ENCODE results near the gene MYO9B. TPM values are rescaled to one million over a fixed set of nuclear protein-coding genes. Genes with fewer than 3 reads are reported as not detected.

MYO9B gene, protein sequence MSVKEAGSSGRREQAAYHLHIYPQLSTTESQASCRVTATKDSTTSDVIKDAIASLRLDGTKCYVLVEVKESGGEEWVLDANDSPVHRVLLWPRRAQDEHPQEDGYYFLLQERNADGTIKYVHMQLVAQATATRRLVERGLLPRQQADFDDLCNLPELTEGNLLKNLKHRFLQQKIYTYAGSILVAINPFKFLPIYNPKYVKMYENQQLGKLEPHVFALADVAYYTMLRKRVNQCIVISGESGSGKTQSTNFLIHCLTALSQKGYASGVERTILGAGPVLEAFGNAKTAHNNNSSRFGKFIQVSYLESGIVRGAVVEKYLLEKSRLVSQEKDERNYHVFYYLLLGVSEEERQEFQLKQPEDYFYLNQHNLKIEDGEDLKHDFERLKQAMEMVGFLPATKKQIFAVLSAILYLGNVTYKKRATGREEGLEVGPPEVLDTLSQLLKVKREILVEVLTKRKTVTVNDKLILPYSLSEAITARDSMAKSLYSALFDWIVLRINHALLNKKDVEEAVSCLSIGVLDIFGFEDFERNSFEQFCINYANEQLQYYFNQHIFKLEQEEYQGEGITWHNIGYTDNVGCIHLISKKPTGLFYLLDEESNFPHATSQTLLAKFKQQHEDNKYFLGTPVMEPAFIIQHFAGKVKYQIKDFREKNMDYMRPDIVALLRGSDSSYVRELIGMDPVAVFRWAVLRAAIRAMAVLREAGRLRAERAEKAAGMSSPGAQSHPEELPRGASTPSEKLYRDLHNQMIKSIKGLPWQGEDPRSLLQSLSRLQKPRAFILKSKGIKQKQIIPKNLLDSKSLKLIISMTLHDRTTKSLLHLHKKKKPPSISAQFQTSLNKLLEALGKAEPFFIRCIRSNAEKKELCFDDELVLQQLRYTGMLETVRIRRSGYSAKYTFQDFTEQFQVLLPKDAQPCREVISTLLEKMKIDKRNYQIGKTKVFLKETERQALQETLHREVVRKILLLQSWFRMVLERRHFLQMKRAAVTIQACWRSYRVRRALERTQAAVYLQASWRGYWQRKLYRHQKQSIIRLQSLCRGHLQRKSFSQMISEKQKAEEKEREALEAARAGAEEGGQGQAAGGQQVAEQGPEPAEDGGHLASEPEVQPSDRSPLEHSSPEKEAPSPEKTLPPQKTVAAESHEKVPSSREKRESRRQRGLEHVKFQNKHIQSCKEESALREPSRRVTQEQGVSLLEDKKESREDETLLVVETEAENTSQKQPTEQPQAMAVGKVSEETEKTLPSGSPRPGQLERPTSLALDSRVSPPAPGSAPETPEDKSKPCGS (N-terminal part only)
- polyA plus RNA-seq, result 10 to 100 TPM in 1 of 3 donors, 1 to 10 TPM in 2; 5.9 to 33.8 (median 6.0) TPM

DNA sequence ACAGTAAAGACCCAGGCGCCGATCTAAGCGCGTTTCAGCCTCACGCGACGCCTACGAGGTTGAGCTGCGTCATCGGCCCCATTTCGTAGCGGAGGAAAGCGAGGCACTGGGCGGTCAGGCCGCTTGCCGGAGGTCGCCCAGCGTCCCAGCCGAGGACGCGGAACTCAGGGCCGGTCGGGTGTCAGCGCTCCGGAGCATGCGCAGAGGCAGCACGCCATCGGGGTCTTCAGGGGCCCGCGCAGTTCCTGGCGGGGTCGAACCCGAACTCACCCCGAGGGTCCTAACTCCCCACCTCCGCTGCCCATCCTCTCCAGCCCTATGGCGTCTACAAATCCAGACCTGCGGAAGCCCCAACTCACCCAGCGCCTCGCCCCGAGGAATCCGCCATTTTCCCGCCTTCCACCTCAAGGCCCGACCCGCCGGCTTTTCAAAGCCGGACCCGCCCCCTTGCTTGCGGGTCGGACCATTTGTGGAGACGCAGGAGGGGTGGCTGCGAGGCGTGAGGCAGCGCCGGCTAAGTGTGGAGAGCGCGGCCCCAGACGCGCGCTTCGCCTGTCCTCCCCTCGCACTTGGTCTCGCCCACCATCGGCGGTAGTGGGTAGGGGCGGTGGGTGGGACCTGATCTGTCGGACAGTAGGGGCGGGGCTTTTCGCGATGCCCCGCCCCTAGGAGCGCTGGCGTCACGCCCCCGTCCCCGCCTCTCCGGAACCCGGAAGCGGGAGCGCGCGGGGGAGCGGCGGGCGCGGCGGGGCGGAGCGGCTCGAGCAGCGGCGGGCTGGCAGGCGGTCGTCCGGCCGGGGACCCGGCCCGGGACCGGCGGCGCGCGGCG, at the start of gene MYO9B, which contains the start of gene HAUS8:
Gene MYO9B, plus strand, starts transcription at position 743 of the 829 bp plus-strand sequence. CDS start 25,941 bp downstream, outside the sequence.
Gene HAUS8, minus strand, starts transcription at position 418 of the 829 bp plus-strand sequence. Its CDS starts 30 bp downstream, at position 388.
- Mint-ChIP-seq H3K9me3 (no peaks in the 10 kb centered on the region), H3K27me3 (ENCODE audit: low read depth in 3 of 3) (peaks cover 5 to 22% (median 18%) of the 10 kb centered on the region in 3 donors), H3K4me1 (peaks cover 56 to 65% of the 10 kb centered on the region in 2 donors), H3K4me3 (peak within 1 kb of the TSS; percentile 96 to 100 (median 99)), H3K36me3 (peaks cover 0 to 14% (median 4%) of the 10 kb centered on the region in 3 donors), H3K27ac (peak within 1 kb of the TSS; percentile 96 to 100 (median 99))
- DNase-seq, result peak; percentile 100

DNA sequence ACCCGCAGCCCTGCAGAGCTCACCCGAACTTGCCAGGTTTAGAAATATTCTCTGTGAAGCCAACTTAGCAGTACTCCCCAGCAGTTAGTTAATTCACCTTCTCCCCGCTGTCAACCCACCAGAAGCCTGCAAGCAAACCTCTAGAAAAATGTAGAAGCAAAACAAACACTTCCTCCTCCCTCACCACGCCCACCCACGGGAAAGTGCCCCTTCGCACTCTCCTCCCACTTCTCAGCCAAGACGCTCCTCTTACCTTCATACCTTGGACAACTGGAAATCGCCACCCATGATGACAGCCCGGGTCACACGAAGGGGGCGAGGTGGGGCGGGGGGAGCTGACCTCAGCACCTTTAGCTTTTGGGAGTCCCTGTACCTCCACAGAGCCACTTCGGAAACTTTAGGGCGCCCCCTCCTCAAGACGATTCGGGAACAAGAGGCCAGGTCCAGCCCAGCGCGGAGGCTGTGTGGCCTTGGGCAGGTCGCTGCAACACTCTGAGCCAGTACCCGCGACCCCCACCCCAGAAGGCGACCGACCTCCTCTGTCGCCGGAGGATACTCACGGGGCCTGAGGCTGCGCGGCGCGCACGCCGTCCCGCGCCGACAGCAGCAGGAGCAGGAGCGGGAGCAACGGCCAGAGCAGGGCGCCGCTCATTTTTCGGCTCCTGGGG, 49.5 kb upstream of the MYO9B start:
- Mint-ChIP-seq H3K4me3 (peak overlapping the region; percentile 1 to 52 (median 39)), H3K9me3 (peaks cover 6 to 27% (median 15%) of the 10 kb centered on the region in 6 donors), H3K27me3 (ENCODE audit: low read depth in 3 of 3) (peaks cover 13 to 31% (median 21%) of the 10 kb centered on the region in 3 donors), H3K27ac (no peak overlapping the region), H3K36me3 (peaks cover 4 to 14% (median 7%) of the 10 kb centered on the region in 3 donors), H3K4me1 (peaks cover 9 to 10% of the 10 kb centered on the region in 2 donors)
- DNase-seq, result no peak

DNA sequence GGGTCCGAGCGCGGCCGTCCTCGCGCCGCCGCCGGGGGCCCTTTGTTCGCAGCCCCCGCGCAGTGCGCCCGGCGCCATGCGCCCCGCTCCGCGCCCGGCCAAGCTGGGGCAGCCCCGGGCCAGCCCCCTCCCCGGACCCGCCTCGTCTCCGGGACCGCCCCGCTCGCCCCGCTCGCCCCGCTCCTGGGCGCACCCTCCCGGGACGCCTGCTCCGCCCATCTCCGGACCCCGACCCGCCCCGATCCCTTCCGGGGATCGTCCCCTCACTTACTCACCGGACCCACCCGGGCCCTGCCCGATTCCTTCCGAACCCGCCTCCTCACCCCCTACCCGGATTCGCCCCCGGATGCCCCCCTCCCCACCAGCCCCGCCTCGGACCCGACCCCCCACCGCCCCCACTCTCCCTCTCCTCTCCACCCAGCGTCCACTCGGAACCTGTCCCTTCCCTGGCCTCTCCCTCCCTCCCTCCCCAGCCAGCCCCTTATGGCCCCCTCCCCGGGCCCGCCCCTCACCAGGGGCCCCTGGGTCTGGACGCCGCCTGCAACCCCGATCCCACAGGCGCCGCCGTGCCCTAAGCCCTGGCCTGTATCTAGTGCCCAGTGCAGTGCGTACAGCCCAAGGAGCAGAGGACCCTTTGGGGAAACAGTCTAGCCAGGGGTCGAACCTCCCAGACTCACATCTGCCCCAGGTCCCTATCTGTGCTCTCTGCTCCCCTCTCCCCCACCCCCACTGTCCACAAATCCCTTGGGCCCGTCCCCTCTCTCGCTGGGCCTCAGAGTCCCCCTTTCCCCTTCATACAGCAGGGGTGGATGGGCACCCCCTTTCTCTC, 48.7 kb upstream of the MYO9B start, which contains the start of gene CPAMD8:
Gene CPAMD8, minus strand, starts transcription at position 105 of the 829 bp plus-strand sequence. CDS start 168 bp downstream, outside the sequence.
- Mint-ChIP-seq H3K27me3 (ENCODE audit: low read depth in 3 of 3) (peaks cover 13 to 31% (median 21%) of the 10 kb centered on the region in 3 donors), H3K4me3 (peak within 1 kb of the TSS; percentile 1 to 52 (median 39)), H3K4me1 (peaks cover 9 to 10% of the 10 kb centered on the region in 2 donors), H3K9me3 (peaks cover 6 to 27% (median 15%) of the 10 kb centered on the region in 6 donors), H3K36me3 (peaks cover 4 to 14% (median 7%) of the 10 kb centered on the region in 3 donors), H3K27ac (no peak within 1 kb of the TSS)
- DNase-seq, result no peak

DNA sequence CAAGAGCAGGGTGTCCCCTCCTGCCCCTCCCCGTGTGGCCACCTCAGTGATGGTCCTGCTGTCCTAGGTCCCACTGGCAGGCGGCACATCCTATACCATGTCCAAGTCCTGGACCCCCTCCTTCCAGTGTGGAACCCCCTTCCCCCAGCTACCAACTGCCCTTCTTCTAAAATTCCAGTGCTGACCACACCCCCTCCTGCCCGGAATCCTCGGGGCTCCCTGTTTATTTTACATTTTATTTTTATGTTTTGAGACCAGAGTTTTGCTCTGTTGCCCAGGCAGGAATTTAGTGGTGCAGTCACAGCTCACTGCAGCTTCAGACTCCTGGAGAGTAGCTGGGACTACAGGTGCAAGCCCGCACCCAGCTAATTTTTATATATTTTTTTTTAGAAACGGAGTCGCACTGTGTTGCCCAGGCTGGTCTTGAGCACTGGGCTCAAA, 48.0 kb upstream of the MYO9B start:
- Mint-ChIP-seq H3K4me3 (no peak overlapping the region), H3K9me3 (peaks cover 6 to 23% (median 15%) of the 10 kb centered on the region in 6 donors), H3K4me1 (peaks cover 9 to 10% of the 10 kb centered on the region in 2 donors), H3K36me3 (peaks cover 4 to 14% (median 7%) of the 10 kb centered on the region in 3 donors), H3K27me3 (ENCODE audit: low read depth in 3 of 3) (peaks cover 13 to 27% (median 21%) of the 10 kb centered on the region in 3 donors), H3K27ac (no peak overlapping the region)
- DNase-seq, result no peak

DNA sequence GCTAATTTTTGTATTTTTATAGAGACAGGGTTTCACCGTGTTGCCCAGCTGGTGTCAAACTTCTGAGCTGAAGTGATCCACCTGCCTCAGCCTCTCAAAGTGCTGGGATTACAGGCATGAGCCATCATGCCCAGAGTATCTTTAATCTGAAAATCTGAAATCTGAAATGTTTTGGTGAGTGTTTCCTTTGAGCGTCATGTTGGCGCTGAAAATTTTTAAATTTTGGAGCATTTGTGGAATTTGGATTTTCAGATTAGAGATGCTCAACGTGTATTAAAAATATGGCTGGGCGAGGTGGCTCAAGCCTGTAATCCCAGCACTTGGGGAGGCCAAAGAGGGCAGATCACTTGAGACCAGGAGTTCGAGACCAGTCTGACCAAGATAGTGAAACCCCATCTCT, 43.8 kb upstream of the MYO9B start:
- Mint-ChIP-seq H3K4me3 (no peak overlapping the region), H3K4me1 (peaks cover 0 to 2% of the 10 kb centered on the region in 2 donors), H3K27ac (no peak overlapping the region), H3K9me3 (no peaks in the 10 kb centered on the region), H3K36me3 (no peaks in the 10 kb centered on the region), H3K27me3 (ENCODE audit: low read depth in 3 of 3) (peaks cover 10 to 13% (median 13%) of the 10 kb centered on the region in 3 donors)
- no peak for DNase-seq

DNA sequence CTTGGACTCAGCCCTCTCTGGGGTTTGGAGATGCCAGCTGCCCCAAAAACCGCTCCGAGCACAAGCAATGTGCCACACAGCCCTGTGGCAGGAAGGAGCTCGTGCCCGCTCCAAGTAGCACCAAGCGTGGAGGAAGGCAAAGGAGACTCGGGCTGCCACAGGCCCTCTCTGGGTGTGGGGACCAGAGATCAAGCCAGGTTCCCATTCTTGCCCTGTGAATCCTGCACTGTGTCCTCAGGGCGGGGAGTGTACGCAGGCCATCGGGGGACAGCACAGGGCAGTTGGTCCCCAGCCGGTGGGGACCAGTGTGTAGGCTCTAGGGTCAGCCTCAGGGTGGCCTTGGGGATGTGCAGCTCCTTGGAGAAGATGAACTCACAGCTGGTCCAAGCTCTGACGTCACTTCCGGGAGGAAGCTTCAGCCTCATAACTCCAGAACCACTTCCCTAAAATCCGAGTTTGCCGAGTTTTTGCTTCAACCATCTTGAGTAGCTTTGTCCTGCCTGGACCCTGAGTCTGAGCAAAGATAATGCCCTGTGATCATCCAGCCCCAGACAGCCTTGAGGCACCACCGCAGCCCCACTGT, 39.6 kb upstream of the MYO9B start:
- H3K27me3 Mint-ChIP-seq (ENCODE audit: low read depth in 3 of 3), result peaks cover 3 to 8% (median 4%) of the 10 kb centered on the region in 3 donors
- DNase-seq, result no peak
- no peaks in the 10 kb centered on the region for H3K36me3 Mint-ChIP-seq
- no peak overlapping the region for H3K4me3 Mint-ChIP-seq
- no peak overlapping the region for H3K27ac Mint-ChIP-seq
- H3K9me3 Mint-ChIP-seq, result no peaks in the 10 kb centered on the region
- H3K4me1 Mint-ChIP-seq, result no peaks in the 10 kb centered on the region

DNA sequence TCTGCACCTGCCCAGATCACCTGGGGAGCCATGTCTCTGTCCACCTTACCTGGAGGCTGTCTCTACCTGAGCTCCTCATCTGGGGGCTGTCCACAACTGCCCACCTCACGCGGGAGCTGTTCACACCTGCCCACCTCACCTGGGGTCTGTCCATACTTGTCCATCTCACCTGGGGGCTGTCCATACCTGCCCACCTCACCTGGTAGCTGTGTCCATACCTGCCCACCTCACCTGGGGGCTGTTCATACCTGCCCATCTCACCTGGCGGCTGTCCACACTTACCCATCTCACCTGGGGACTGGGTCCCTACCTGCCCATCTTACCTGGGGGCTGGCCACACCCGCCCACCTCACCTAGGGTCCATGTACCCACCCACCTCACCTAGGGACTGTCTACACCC, 38.9 kb upstream of the MYO9B start:
- Mint-ChIP-seq H3K4me1 (no peaks in the 10 kb centered on the region), H3K27me3 (ENCODE audit: low read depth in 3 of 3) (peaks cover 3 to 8% (median 4%) of the 10 kb centered on the region in 3 donors), H3K4me3 (no peak overlapping the region), H3K36me3 (no peaks in the 10 kb centered on the region), H3K9me3 (no peaks in the 10 kb centered on the region), H3K27ac (no peak overlapping the region)
- no peak for DNase-seq

DNA sequence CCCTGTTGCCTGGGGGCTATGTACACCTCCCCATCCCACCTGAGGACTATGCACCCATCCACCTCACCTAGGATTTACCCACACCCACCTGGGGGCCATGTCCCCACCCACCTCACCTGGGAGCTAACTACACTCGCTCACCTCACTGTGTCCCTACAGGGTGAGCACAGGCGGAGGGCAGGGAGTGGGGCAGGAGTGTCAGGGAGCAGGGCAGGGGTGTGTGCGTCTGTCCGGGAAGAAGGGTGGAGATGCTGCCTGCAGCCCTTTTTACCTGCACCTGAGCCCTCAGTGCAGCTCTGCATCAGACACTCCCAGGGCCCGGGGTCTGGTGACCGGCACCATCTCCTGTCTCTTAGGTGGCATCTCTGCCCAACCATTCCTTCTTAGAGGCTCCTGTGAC, 38.4 kb upstream of the MYO9B start:
- peaks cover 3 to 8% (median 4%) of the 10 kb centered on the region in 3 donors for H3K27me3 Mint-ChIP-seq (ENCODE audit: low read depth in 3 of 3)

DNA sequence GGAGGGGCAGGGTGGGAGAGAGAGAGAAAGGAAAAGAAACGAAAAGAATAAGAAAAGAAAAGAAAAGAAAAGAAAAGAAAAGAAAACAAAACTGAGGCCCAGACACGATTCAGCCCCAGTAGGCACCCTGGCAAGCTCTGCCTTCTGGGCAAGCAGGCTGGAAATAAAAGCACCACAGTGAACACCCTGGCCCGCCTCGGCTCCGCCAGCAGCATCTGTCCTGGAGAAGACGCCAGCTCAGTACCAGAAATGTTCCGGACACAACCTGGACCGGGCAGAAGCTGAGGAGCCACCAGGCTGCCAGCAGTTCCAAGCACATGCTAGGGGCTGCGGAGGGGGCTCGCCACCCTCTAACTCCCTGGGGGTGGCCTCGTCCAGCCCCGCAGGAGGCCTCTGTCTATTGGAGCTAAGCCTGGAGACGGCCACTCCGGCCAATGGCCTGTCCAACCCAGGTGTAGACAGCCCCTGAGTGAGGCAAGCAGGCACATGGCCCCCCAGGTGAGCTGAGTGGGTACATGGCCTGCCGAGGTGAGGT, 37.5 kb upstream of the MYO9B start:
- peaks cover 3 to 8% (median 4%) of the 10 kb centered on the region in 3 donors for H3K27me3 Mint-ChIP-seq (ENCODE audit: low read depth in 3 of 3)
- no peak overlapping the region for H3K4me3 Mint-ChIP-seq
- H3K36me3 Mint-ChIP-seq, result no peaks in the 10 kb centered on the region
- H3K4me1 Mint-ChIP-seq, result no peaks in the 10 kb centered on the region
- H3K27ac Mint-ChIP-seq, result no peak overlapping the region
- no peak for DNase-seq
- H3K9me3 Mint-ChIP-seq, result no peaks in the 10 kb centered on the region

More for the DNA sequence above, 38.4 kb upstream of the MYO9B start:
- Mint-ChIP-seq H3K9me3 (no peaks in the 10 kb centered on the region), H3K4me3 (no peak overlapping the region), H3K36me3 (no peaks in the 10 kb centered on the region), H3K4me1 (no peaks in the 10 kb centered on the region), H3K27ac (no peak overlapping the region)
- no peak for DNase-seq

DNA sequence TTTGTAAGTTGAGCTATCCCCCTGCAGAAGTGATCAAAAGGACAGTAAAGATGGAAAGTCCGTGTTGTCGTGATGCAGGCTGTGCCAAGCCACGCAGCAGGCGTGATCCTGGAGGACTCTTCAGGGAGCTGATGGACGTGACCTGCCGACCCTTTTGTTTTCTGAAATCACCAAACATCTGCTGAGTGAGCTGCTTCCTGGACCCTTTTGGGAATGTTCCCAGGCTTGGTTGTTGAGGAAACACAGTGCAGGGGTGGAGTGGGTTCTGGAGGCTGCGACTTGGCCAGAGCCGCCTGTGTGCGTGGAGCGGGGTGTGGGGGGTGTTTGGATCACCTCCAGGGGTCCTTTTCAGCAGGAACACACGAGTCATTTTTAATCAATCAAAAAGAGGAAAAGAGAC, 33.6 kb upstream of the MYO9B start:
- no peak overlapping the region for H3K4me3 Mint-ChIP-seq
- DNase-seq, result no peak
- H3K9me3 Mint-ChIP-seq, result no peaks in the 10 kb centered on the region
- H3K4me1 Mint-ChIP-seq, result no peaks in the 10 kb centered on the region
- H3K27me3 Mint-ChIP-seq (ENCODE audit: low read depth in 3 of 3), result peaks cover 3 to 8% (median 5%) of the 10 kb centered on the region in 3 donors
- H3K36me3 Mint-ChIP-seq, result peaks cover 0 to 4% (median 0%) of the 10 kb centered on the region in 3 donors
- no peak overlapping the region for H3K27ac Mint-ChIP-seq

DNA sequence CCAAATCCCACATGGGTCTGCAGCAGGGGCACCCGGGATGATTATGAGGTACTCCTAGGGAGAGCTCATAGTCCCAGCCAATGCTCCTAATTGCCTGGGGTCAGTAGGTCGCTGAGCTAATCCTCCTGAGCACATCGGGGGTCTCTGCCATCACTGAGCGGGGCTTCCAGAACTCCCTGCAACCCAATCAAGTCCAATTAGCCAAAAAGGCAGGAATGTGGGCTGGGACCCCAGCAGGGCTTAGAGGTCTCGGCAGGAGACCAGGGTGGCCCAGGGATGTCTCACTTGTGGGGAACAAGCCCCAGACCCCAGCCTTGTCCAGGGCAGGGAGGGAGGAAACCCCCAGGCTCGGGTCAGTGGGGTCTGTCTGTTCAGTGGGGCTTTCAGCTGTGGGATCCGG, 31.8 kb upstream of the MYO9B start:
- Mint-ChIP-seq H3K4me3 (no peak overlapping the region), H3K9me3 (no peaks in the 10 kb centered on the region), H3K27me3 (ENCODE audit: low read depth in 3 of 3) (peaks cover 2 to 5% (median 3%) of the 10 kb centered on the region in 3 donors), H3K36me3 (peaks cover 0 to 4% (median 0%) of the 10 kb centered on the region in 3 donors), H3K27ac (no peak overlapping the region), H3K4me1 (no peaks in the 10 kb centered on the region)
- DNase-seq, result no peak

Measured in immature natural killer cell (primary cell).